H1 (cell line): Measurements from ENCODE around the gene CST8. TPM values are rescaled to one million over a fixed set of nuclear protein-coding genes. Genes with fewer than 3 reads are reported as not detected.

Experiments
- CTCF ChIA-PET: fragments of 300-600 bp; sonication (Branson Sonifier 250); formaldehyde crosslinking; loops from one replicate; lab custom pipeline; 2021; ENCODE audit not compliant: partially characterized antibody; lab: Charles Lee
- POLR2A ChIA-PET: fragments of 300-600 bp; sonication (Branson Sonifier 250); formaldehyde crosslinking; loops from one replicate; lab custom pipeline; 2021; ENCODE audit warnings: inconsistent platforms; ENCODE audit not compliant: partially characterized antibody; lab: Charles Lee
- DNase-seq, 2 experiments: peaks; one replicate each; pipeline versions ENCODE4 v3.0.0 to v3.0.0-alpha.2; 2010 to 2022; ENCODE audit warnings: low spot score in 2 of 2, low read depth in 1 of 2, mixed read lengths in 1 of 2
- FAIRE-seq: peaks from 2 replicates; lab custom pipeline; 2011; peaks lifted over from hg19 to GRCh38; lab: Jason Lieb, UNC
- H2AFZ ChIP-seq: 2 replicates; pipeline ENCODE4 v1.8.1; 2012; ENCODE audit warnings: low read length, inconsistent platforms
- H2AK5ac ChIP-seq: 2 replicates; pipeline ENCODE4 v1.6.1; 2013; ENCODE audit warnings: low read depth, low read length
- H2BK120ac ChIP-seq: replicated peaks from 2 replicates; pipeline ENCODE3; 2013; ENCODE audit warnings: low read depth, low read length, inconsistent platforms
- H2BK12ac ChIP-seq: 2 replicates; pipeline ENCODE4 v1.6.1; 2013; ENCODE audit warnings: low read depth, low read length
- H2BK15ac ChIP-seq: 2 replicates; pipeline ENCODE4 v1.6.1; 2013; ENCODE audit warnings: low read length
- H2BK20ac ChIP-seq: 2 replicates; pipeline ENCODE4 v1.6.1; 2013; ENCODE audit warnings: low read length
- H2BK5ac ChIP-seq: 2 replicates; pipeline ENCODE4 v1.6.1; 2013; ENCODE audit warnings: low read depth, low read length
- H3K14ac ChIP-seq: 2 replicates; pipeline ENCODE4 v1.6.1; 2013; ENCODE audit warnings: inconsistent platforms; ENCODE audit not compliant: insufficient read length
- H3K18ac ChIP-seq: 2 replicates; pipeline ENCODE4 v1.6.1; 2013; ENCODE audit warnings: low read length; ENCODE audit errors: extremely low read depth
- H3K23ac ChIP-seq: 2 replicates; pipeline ENCODE4 v1.6.1; 2013; ENCODE audit warnings: inconsistent platforms; ENCODE audit not compliant: insufficient read length
- H3K23me2 ChIP-seq: 2 replicates; pipeline ENCODE4 v1.6.1; 2013; ENCODE audit warnings: low read depth, low read length
- H3K27ac ChIP-seq: 2 replicates; pipeline ENCODE4 v1.6.1; 2011; ENCODE audit warnings: low read depth, low read length, inconsistent platforms
- H3K27me3 ChIP-seq, 4 experiments: replicated peaks in 1 of 4; 1 replicate in 1 of 4; 2 replicates in 3 of 4; pipeline versions ENCODE4 v1.6.1 to v1.8.1; 2011 to 2013; ENCODE audit warnings: low read length in 3 of 4, mild to moderate bottlenecking in 3 of 4, inconsistent platforms in 2 of 4, mixed read lengths in 2 of 4, moderate library complexity in 1 of 4; ENCODE audit not compliant: control insufficient read depth in 3 of 4, insufficient read depth in 3 of 4; ENCODE audit errors: extremely low read depth in 1 of 4
- H3K36me3 ChIP-seq, 4 experiments: 2 replicates each; pipeline versions ENCODE4 v1.6.1 to v1.8.1; 2011 to 2013; ENCODE audit warnings: mild to moderate bottlenecking in 4 of 4, low read length in 3 of 4, moderate library complexity in 2 of 4, control low read depth in 1 of 4, inconsistent platforms in 1 of 4; ENCODE audit not compliant: insufficient read depth in 4 of 4, control insufficient read depth in 2 of 4
- H3K4ac ChIP-seq: replicated peaks from 2 replicates; pipeline ENCODE3; 2013; ENCODE audit warnings: low read length, low read depth, mixed read lengths, inconsistent platforms; ENCODE audit not compliant: insufficient read length
- H3K4me1 ChIP-seq, 4 experiments: replicated peaks in 1 of 4; 1 replicate in 1 of 4; 2 replicates in 3 of 4; pipeline versions ENCODE4 v1.6.1 to v1.8.1; 2011 to 2013; ENCODE audit warnings: low read length in 3 of 4, inconsistent platforms in 2 of 4, mixed read lengths in 1 of 4; ENCODE audit not compliant: insufficient read depth in 4 of 4, control insufficient read depth in 3 of 4
- H3K4me2 ChIP-seq, 2 experiments: 2 replicates each; pipeline versions ENCODE4 v1.6.1 to v1.8.1; 2011 to 2013; ENCODE audit warnings: low read depth in 2 of 2, low read length in 2 of 2, control low read depth in 1 of 2, inconsistent platforms in 1 of 2, mild to moderate bottlenecking in 1 of 2; ENCODE audit not compliant: insufficient read depth in 1 of 2
- H3K4me3 ChIP-seq, 4 experiments: fragments of 200-600, 300-600 bp in 1 of 4; sonication (generic), shearing (Covaris generic), sonication (Bioruptor Twin) in 1 of 4; 2 replicates each; pipeline versions ENCODE4 v1.5.1 to v1.8.1; 2011 to 2016; ENCODE audit warnings: low read length in 4 of 4, low read depth in 3 of 4, control low read depth in 2 of 4, inconsistent platforms in 2 of 4, mild to moderate bottlenecking in 2 of 4, mixed read lengths in 1 of 4, moderate library complexity in 1 of 4; ENCODE audit not compliant: insufficient read depth in 2 of 4; ENCODE audit errors: extremely low read depth in 1 of 4
- H3K56ac ChIP-seq: replicated peaks from 2 replicates; pipeline ENCODE3; 2013; ENCODE audit warnings: low read depth, mild to moderate bottlenecking, mixed read lengths, low read length, inconsistent platforms; ENCODE audit not compliant: insufficient read length
- H3K79me1 ChIP-seq: 2 replicates; pipeline ENCODE4 v1.6.1; 2013; ENCODE audit warnings: low read depth, low read length, control low read depth
- H3K79me2 ChIP-seq, 2 experiments: 2 replicates each; pipeline versions ENCODE4 v1.6.1 to v1.8.1; 2012 to 2013; ENCODE audit warnings: low read length in 2 of 2, mild to moderate bottlenecking in 2 of 2, inconsistent platforms in 1 of 2; ENCODE audit not compliant: insufficient read depth in 2 of 2, control insufficient read depth in 1 of 2
- H3K9ac ChIP-seq, 4 experiments: replicated peaks in 1 of 4; 1 replicate in 1 of 4; 2 replicates in 3 of 4; pipeline versions ENCODE4 v1.6.1 to v1.8.1; 2011 to 2013; ENCODE audit warnings: low read depth in 3 of 4, low read length in 3 of 4, control low read depth in 2 of 4, mild to moderate bottlenecking in 2 of 4, moderate library complexity in 2 of 4, inconsistent platforms in 1 of 4; ENCODE audit errors: extremely low read depth in 1 of 4
- H3K9me3 ChIP-seq, 2 experiments: 2 replicates each; pipeline versions ENCODE4 v1.6.1 to v1.8.1; 2012 to 2013; ENCODE audit warnings: mild to moderate bottlenecking in 2 of 2, moderate library complexity in 2 of 2, control low read depth in 1 of 2, inconsistent platforms in 1 of 2, low read depth in 1 of 2, low read length in 1 of 2, mixed read lengths in 1 of 2; ENCODE audit not compliant: insufficient read depth in 2 of 2
- H4K20me1 ChIP-seq, 2 experiments: replicated peaks in 1 of 2; 2 replicates each; pipeline versions ENCODE3 to v1.8.1; 2011 to 2013; ENCODE audit warnings: inconsistent platforms in 2 of 2, low read length in 2 of 2, mild to moderate bottlenecking in 1 of 2; ENCODE audit not compliant: insufficient read depth in 2 of 2, control insufficient read depth in 1 of 2
- H4K5ac ChIP-seq: 2 replicates; pipeline ENCODE4 v1.6.1; 2013; ENCODE audit warnings: low read length, low read depth, mixed read lengths, inconsistent platforms; ENCODE audit not compliant: insufficient read length
- H4K8ac ChIP-seq: 2 replicates; pipeline ENCODE4 v1.8.0; 2013; ENCODE audit warnings: mild to moderate bottlenecking, moderate library complexity, low read length, inconsistent platforms; ENCODE audit not compliant: insufficient read depth; ENCODE audit errors: extremely low read depth
- H4K91ac ChIP-seq: replicated peaks from 2 replicates; pipeline ENCODE3; 2013; ENCODE audit warnings: low read length, mixed read lengths, inconsistent platforms; ENCODE audit not compliant: insufficient read length
- CBX5 ChIP-seq: fragments of 300-800, 300-1000 bp; sonication (generic); IDR thresholded peaks from 2 replicates; pipeline ENCODE4 v1.7.1; 2016; ENCODE audit warnings: antibody characterized with exemption, low read length, low read depth
- CTBP2 ChIP-seq: IDR thresholded peaks from 2 replicates; pipeline ENCODE4 v1.7.0; 2011; ENCODE audit warnings: borderline replicate concordance, mild to moderate bottlenecking, moderate library complexity, mixed read lengths, low read length; ENCODE audit not compliant: insufficient read depth, insufficient read length
- KDM1A ChIP-seq: fragments of 200-600, 300-600 bp; sonication (generic); IDR thresholded peaks from 2 replicates; pipeline ENCODE4 v1.7.1; 2016; ENCODE audit warnings: mild to moderate bottlenecking, low read length, borderline replicate concordance
- MAFK ChIP-seq: IDR thresholded peaks from 2 replicates; pipeline ENCODE4 v1.6.1; 2012; ENCODE audit warnings: low read depth, mild to moderate bottlenecking, improper control_type of control experiment, low read length
- POLR2A ChIP-seq, 2 experiments: IDR thresholded peaks; 1 replicate in 1 of 2; 2 replicates in 1 of 2; pipeline ENCODE4 v1.6.1; 2011; ENCODE audit warnings: low read depth in 2 of 2, low read length in 2 of 2, mild to moderate bottlenecking in 2 of 2; ENCODE audit errors: control extremely low read depth in 1 of 2
- RBBP5 ChIP-seq: IDR thresholded peaks from 2 replicates; pipeline ENCODE4 v1.7.1; 2012; ENCODE audit warnings: low read depth, mild to moderate bottlenecking, inconsistent platforms, low read length, moderate library complexity, borderline replicate concordance
- RFX5 ChIP-seq: IDR thresholded peaks from 2 replicates; pipeline ENCODE4 v1.6.1; 2011; ENCODE audit warnings: low read depth, low read length, improper control_type of control experiment, borderline replicate concordance
- SP1 ChIP-seq: IDR thresholded peaks from 2 replicates; pipeline ENCODE4 v1.6.1; 2011; ENCODE audit warnings: low read depth, low read length
- SP4 ChIP-seq: IDR thresholded peaks from 2 replicates; pipeline ENCODE4 v1.6.1; 2012; ENCODE audit warnings: low read length, inconsistent platforms
- TEAD4 ChIP-seq: IDR thresholded peaks from 2 replicates; pipeline ENCODE4 v1.6.1; 2012; ENCODE audit warnings: low read depth, low read length, inconsistent platforms, mixed read lengths
- WGBS, 2 experiments: shearing (Covaris generic) in 1 of 2; methylation state at CpG; one replicate each; pipeline versions ENCODE4 v1.1.6 to v1.1.7; 2013 to 2015; ENCODE audit warnings: low lambda C conversion rate in 2 of 2, mixed read lengths in 2 of 2, inconsistent platforms in 1 of 2, low coverage in 1 of 2, missing lambda C conversion rate in 1 of 2; ENCODE audit not compliant: insufficient replicate concordance in 2 of 2, insufficient coverage in 1 of 2, insufficient read length in 1 of 2; ENCODE audit errors: extremely low coverage in 1 of 2, missing lambda C conversion rate in 1 of 2; 5-methylcytosine and 5-hydroxymethylcytosine counted together
- polyA plus RNA-seq, 7 experiments: library from polyadenylated mRNA; depleted of rRNA in 3 of 7; stranded (reverse) in 5 of 7; unstranded in 2 of 7; fragments of >200 nt in 5 of 7; fragments of 200-250 nt in 2 of 7; gene quantifications; 1 replicate in 5 of 7; 2 replicates in 1 of 7; 4 replicates in 1 of 7; pipeline versions ENCODE4 v1.2.1 to v1.2.3, GENCODE V29; 2011 to 2013; ENCODE audit warnings: missing spikeins in 2 of 7, mixed read lengths in 2 of 7
- total RNA-seq: library from RNA; stranded (reverse); fragmentation: NEBNext Ultra II Directional; extraction: Animal tissue kit (Norgen Biotek cat#: 25700); gene quantifications from 2 replicates; pipeline ENCODE4 v1.2.1, GENCODE V29; 2021

CST8 gene
- total and polyA plus RNA-seq, 2 of the 8 experiments (the other 6 are each of a cell fraction or from before 2014, with no cell fraction given) = not detected

- Histone ChIP-seq H3K79me1 (no peaks in the 10 kb centered on the region), H3K9ac (no peak overlapping the region), H4K5ac (no peak overlapping the region), H4K8ac (no peak overlapping the region), H2BK12ac (no peak overlapping the region; the same call in 1 of the 2 replicates), H3K27ac (no peak overlapping the region), H3K14ac (no peak overlapping the region), H4K20me1 (peaks cover 0 to 3% of the 10 kb centered on the region in 2 experiments), H3K4ac (no peak overlapping the region), H2BK20ac (0 out of 2 replicates have a peak overlapping the region, but pooled peaks have one; percentile 13), H3K79me2 (0 out of 4 replicates have a peak, but pooled peaks cover 0 to 4% of the 10 kb centered on the region in 2 experiments), H2AFZ (no peak overlapping the region), H3K36me3 (no peaks in the 10 kb centered on the region; a peak in 1 of 8 replicates), H3K23me2 (peaks cover 7% of the 10 kb centered on the region), H2BK15ac (no peak overlapping the region), H3K4me3 (no peak overlapping the region), H3K18ac (no peak overlapping the region), H3K56ac (no peak overlapping the region), H3K27me3 (peaks cover 0 to 7% (median 0%) of the 10 kb centered on the region in 4 experiments; a peak in 2 of 7 replicates), H3K9me3 (0 out of 4 replicates have a peak, but pooled peaks cover 0 to 5% of the 10 kb centered on the region in 2 experiments), H3K4me1 (peaks cover 0 to 7% (median 1%) of the 10 kb centered on the region in 4 experiments; a peak in 3 of 7 replicates), H3K23ac (no peak overlapping the region), H2BK120ac (no peak overlapping the region), H2AK5ac (no peak overlapping the region), H4K91ac (no peak overlapping the region), H2BK5ac (no peak overlapping the region), H3K4me2 (no peak overlapping the region)
- POLR2A ChIA-PET = no interaction called here
- DNase-seq (no peak), FAIRE-seq (no peak)
- 78% methylated on average over 3 of the region's 3 CpGs; no CpG with 5 or more reads in 1 of the 2 experiments for WGBS, 2 experiments
- CTCF ChIA-PET = interaction anchor here (1.2 kb wide), 1 partner anchor 13 kb away, joined by 4 read pairs; no protein-coding TSS in a partner anchor
- TF ChIP-seq CBX5 (no peak), CTBP2 (no peak), TEAD4 (no peak), RFX5 (no peak), MAFK (no peak), POLR2A (IDR thresholded peaks at IDR 0.05; ENCODE audit: control extremely low read depth in 1 of 2, low read depth in 2 of 2, low read length in 2 of 2) (no peak), SP4 (no peak), SP1 (no peak), KDM1A (no peak), RBBP5 (no peak)
These were observed 34.5 kb upstream of the CST8 start for GRCh38 chr20:23456409-23456808.
